Ishikawa (cell line): ENCODE results near the gene SFT2D2.

Experiments used
- CEBPB ChIP-seq: IDR thresholded peaks from 2 replicates; pipeline ENCODE4 v1.6.1; 2012
- CREB1 ChIP-seq: IDR thresholded peaks from 2 replicates; pipeline ENCODE4 v1.6.1; 2012; ENCODE audit warnings: low read depth
- EGR1 ChIP-seq: IDR thresholded peaks from 2 replicates; pipeline ENCODE4 v1.6.1; 2012
- EP300 ChIP-seq: IDR thresholded peaks from 2 replicates; pipeline ENCODE4 v1.6.1; 2012; ENCODE audit warnings: borderline replicate concordance
- FOXM1 ChIP-seq: IDR thresholded peaks from 2 replicates; pipeline ENCODE4 v1.6.1; 2012; ENCODE audit warnings: low read depth, borderline replicate concordance
- NFIC ChIP-seq: IDR thresholded peaks from 2 replicates; pipeline ENCODE4 v1.6.1; 2012
- RAD21 ChIP-seq: IDR thresholded peaks from 2 replicates; pipeline ENCODE4 v1.6.1; 2012; ENCODE audit warnings: low read depth
- TAF1 ChIP-seq: IDR thresholded peaks from 2 replicates; pipeline ENCODE4 v1.6.1; 2012; ENCODE audit warnings: low read depth, mild to moderate bottlenecking
- TCF12 ChIP-seq: IDR thresholded peaks from 2 replicates; pipeline ENCODE4 v1.6.1; 2012; ENCODE audit warnings: low read depth
- TEAD4 ChIP-seq: IDR thresholded peaks from 2 replicates; pipeline ENCODE4 v1.6.1; 2012
- USF1 ChIP-seq: IDR thresholded peaks from 2 replicates; pipeline ENCODE4 v1.6.1; 2012
- YY1 ChIP-seq: IDR thresholded peaks from 2 replicates; pipeline ENCODE4 v1.6.1; 2012; ENCODE audit warnings: low read depth
- ZBTB7A ChIP-seq: IDR thresholded peaks from 2 replicates; pipeline ENCODE4 v1.6.1; 2012; ENCODE audit warnings: low read depth
- TF ChIP-seq, protein P1 (sequence below): IDR thresholded peaks from 2 replicates; pipeline ENCODE4 v1.6.1; 2012
- TF ChIP-seq, protein P2 (sequence below): IDR thresholded peaks from 2 replicates; pipeline ENCODE4 v1.6.1; 2012; ENCODE audit warnings: low read depth, mild to moderate bottlenecking

SFT2D2 gene

GRCh38 chr1:168199056-168199455 lies 26.7 kb upstream of the SFT2D2 start:
- no peak for TF ChIP-seq EGR1
- no peak for TF ChIP-seq NFIC
- no peak for TF ChIP-seq USF1
- TF ChIP-seq ZBTB7A, result no peak
- TF ChIP-seq YY1, result no peak
- no peak for TF ChIP-seq CEBPB
- TF ChIP-seq, protein P1, sequence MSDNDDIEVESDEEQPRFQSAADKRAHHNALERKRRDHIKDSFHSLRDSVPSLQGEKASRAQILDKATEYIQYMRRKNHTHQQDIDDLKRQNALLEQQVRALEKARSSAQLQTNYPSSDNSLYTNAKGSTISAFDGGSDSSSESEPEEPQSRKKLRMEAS, result no peak
- no peak for TF ChIP-seq RAD21
- no peak for TF ChIP-seq FOXM1
- TF ChIP-seq, protein P2, sequence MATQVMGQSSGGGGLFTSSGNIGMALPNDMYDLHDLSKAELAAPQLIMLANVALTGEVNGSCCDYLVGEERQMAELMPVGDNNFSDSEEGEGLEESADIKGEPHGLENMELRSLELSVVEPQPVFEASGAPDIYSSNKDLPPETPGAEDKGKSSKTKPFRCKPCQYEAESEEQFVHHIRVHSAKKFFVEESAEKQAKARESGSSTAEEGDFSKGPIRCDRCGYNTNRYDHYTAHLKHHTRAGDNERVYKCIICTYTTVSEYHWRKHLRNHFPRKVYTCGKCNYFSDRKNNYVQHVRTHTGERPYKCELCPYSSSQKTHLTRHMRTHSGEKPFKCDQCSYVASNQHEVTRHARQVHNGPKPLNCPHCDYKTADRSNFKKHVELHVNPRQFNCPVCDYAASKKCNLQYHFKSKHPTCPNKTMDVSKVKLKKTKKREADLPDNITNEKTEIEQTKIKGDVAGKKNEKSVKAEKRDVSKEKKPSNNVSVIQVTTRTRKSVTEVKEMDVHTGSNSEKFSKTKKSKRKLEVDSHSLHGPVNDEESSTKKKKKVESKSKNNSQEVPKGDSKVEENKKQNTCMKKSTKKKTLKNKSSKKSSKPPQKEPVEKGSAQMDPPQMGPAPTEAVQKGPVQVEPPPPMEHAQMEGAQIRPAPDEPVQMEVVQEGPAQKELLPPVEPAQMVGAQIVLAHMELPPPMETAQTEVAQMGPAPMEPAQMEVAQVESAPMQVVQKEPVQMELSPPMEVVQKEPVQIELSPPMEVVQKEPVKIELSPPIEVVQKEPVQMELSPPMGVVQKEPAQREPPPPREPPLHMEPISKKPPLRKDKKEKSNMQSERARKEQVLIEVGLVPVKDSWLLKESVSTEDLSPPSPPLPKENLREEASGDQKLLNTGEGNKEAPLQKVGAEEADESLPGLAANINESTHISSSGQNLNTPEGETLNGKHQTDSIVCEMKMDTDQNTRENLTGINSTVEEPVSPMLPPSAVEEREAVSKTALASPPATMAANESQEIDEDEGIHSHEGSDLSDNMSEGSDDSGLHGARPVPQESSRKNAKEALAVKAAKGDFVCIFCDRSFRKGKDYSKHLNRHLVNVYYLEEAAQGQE, result no peak
- no peak for TF ChIP-seq EP300
- no peak for TF ChIP-seq CREB1
- no peak for TF ChIP-seq TEAD4
- TF ChIP-seq TAF1, result no peak
- TF ChIP-seq TCF12, result no peak

- TF ChIP-seq NFIC, result no peak
- no peak for TF ChIP-seq YY1
- TF ChIP-seq EGR1, result no peak
- TF ChIP-seq, protein P2, result no peak
- TF ChIP-seq USF1, result no peak
- no peak for TF ChIP-seq CEBPB
- TF ChIP-seq TCF12, result no peak
- TF ChIP-seq TAF1, result no peak
- no peak for TF ChIP-seq RAD21
These were observed 22.7 kb upstream of the SFT2D2 start for GRCh38 chr1:168202941-168203654.

- TF ChIP-seq EGR1 (no peak), TAF1 (no peak), NFIC (no peak), ZBTB7A (no peak), YY1 (no peak), TCF12 (no peak), RAD21 (no peak), CEBPB (no peak), FOXM1 (no peak), TEAD4 (no peak), CREB1 (no peak), EP300 (no peak), USF1 (no peak)
- TF ChIP-seq, protein P1, result no peak
- TF ChIP-seq, protein P2, result no peak
These were observed 19.7 kb upstream of the SFT2D2 start for GRCh38 chr1:168206111-168206510.

GRCh38 chr1:168210312-168210711 lies 15.5 kb upstream of the SFT2D2 start:
- TF ChIP-seq CEBPB (no peak), RAD21 (no peak)
